HepG2 (cell line): ENCODE measurements around the gene CITED4. TPM values are rescaled to one million over a fixed set of nuclear protein-coding genes. Genes with fewer than 3 reads are reported as not detected.

Experiments used
- ATAC-seq: fragments of 200-7000 bp; cut with Tn5 transposase; 3 replicates; pipeline ENCODE4 v1.9.1; 2020; ENCODE audit warnings: mild to moderate bottlenecking, moderate library complexity
- BruUV-seq: library from RNA; stranded (reverse); fragments of 400-500 nt; replicated peaks from 2 replicates; lab custom pipeline; 2021; lab: Mats Ljungman, UMichigan
- CTCF ChIA-PET: fragments of 300-600 bp; formaldehyde crosslinking; extraction: SDS; loops from one replicate; lab custom pipeline; 2021; ENCODE audit warnings: low total read pairs, inconsistent platforms, low intra/inter-chr PET ratio; lab: Yijun Ruan, JAX
- POLR2A ChIA-PET: fragments of 350-600 bp; sonication (Branson Sonifier 250); formaldehyde crosslinking; loops from one replicate; lab custom pipeline; 2020; ENCODE audit warnings: antibody characterized with exemption, inconsistent platforms; lab: Yijun Ruan, JAX
- DNase-seq: peaks from one replicate; pipeline ENCODE4 v3.0.0-alpha.2; 2015; ENCODE audit warnings: low spot score
- FAIRE-seq: peaks from 3 replicates; lab custom pipeline; 2011; peaks lifted over from hg19 to GRCh38; lab: Jason Lieb, UNC
- H2AFZ ChIP-seq: one replicate; pipeline ENCODE4 v1.6.1; 2011; ENCODE audit warnings: low read length, inconsistent platforms
- H3K27ac ChIP-seq: fragments of 300-600 bp; 3 replicates; pipeline ENCODE4 v1.8.0; 2011; ENCODE audit warnings: mixed run types, mild to moderate bottlenecking, mixed read lengths, low read length, inconsistent platforms; ENCODE audit not compliant: insufficient read depth; ENCODE audit errors: extremely low read length
- H3K27me3 ChIP-seq, 2 experiments: fragments of 200-600 bp in 1 of 2; 2 replicates in 1 of 2; 3 replicates in 1 of 2; pipeline versions ENCODE4 v1.6.0 to v1.8.0; 2011; ENCODE audit warnings: low read length in 2 of 2, mild to moderate bottlenecking in 2 of 2, moderate library complexity in 2 of 2, inconsistent platforms in 1 of 2; ENCODE audit not compliant: insufficient read depth in 2 of 2, control insufficient read depth in 1 of 2
- H3K36me3 ChIP-seq, 2 experiments: fragments of 200-600 bp in 1 of 2; replicated peaks in 1 of 2; 2 replicates in 1 of 2; 3 replicates in 1 of 2; pipeline versions ENCODE4 v1.5.1 to v1.8.0; 2011; ENCODE audit warnings: low read length in 2 of 2, inconsistent platforms in 1 of 2; ENCODE audit not compliant: insufficient read depth in 2 of 2, control insufficient read depth in 1 of 2
- H3K4me1 ChIP-seq: 2 replicates; pipeline ENCODE4 v1.5.1; 2012; ENCODE audit warnings: low read length, inconsistent platforms; ENCODE audit not compliant: insufficient read depth
- H3K4me2 ChIP-seq: 2 replicates; pipeline ENCODE4 v1.6.0; 2011; ENCODE audit warnings: low read depth, low read length, inconsistent platforms
- H3K4me3 ChIP-seq, 3 experiments: fragments of 200-600 bp in 1 of 3; sonication (generic), shearing (Covaris generic) in 1 of 3; replicated peaks in 1 of 3; 2 replicates each; pipeline ENCODE4 v1.5.1; 2011 to 2016; ENCODE audit warnings: low read length in 3 of 3, inconsistent platforms in 2 of 3, low read depth in 2 of 3, mild to moderate bottlenecking in 2 of 3, control low read depth in 1 of 3, mixed read lengths in 1 of 3; ENCODE audit not compliant: insufficient read depth in 1 of 3
- H3K79me2 ChIP-seq: one replicate; pipeline ENCODE4 v1.6.1; 2011; ENCODE audit warnings: low read length, inconsistent platforms; ENCODE audit not compliant: insufficient read depth
- H3K9ac ChIP-seq: 2 replicates; pipeline ENCODE4 v1.6.0; 2011; ENCODE audit warnings: mild to moderate bottlenecking, low read depth, low read length, inconsistent platforms; ENCODE audit not compliant: insufficient read depth
- H3K9me3 ChIP-seq: 2 replicates; pipeline ENCODE4 v1.5.1; 2012; ENCODE audit warnings: mild to moderate bottlenecking, low read length
- H4K20me1 ChIP-seq: 2 replicates; pipeline ENCODE4 v1.6.0; 2011; ENCODE audit warnings: inconsistent platforms, mild to moderate bottlenecking, low read length, moderate library complexity; ENCODE audit not compliant: insufficient read depth
- CBX1 ChIP-seq: IDR thresholded peaks from one replicate; pipeline ENCODE4 v1.6.1; 2016; ENCODE audit warnings: antibody characterized with exemption, low read depth
- SNAPC4 ChIP-seq: sonication (generic); formaldehyde crosslinking; IDR thresholded peaks from 2 replicates; pipeline ENCODE4 v1.4.0; 2020; ENCODE audit warnings: mild to moderate bottlenecking, missing genetic modification reagents
- TEAD2 ChIP-seq: sonication (generic); formaldehyde crosslinking; IDR thresholded peaks from 2 replicates; pipeline ENCODE4 v1.9.0; 2021; ENCODE audit warnings: missing genetic modification reagents
- ZBTB4 ChIP-seq: sonication (generic); formaldehyde crosslinking; IDR thresholded peaks from 2 replicates; pipeline ENCODE4 v1.4.0; 2020; ENCODE audit warnings: missing genetic modification reagents, mild to moderate bottlenecking, borderline replicate concordance
- ZNF777 ChIP-seq: sonication (generic); formaldehyde crosslinking; IDR thresholded peaks from 2 replicates; pipeline ENCODE4 v1.4.0; 2020; ENCODE audit warnings: missing genetic modification reagents
- WGBS: methylation state at CpG from one replicate; pipeline ENCODE4 v1.1.6; 2017; ENCODE audit warnings: low lambda C conversion rate; 5-methylcytosine and 5-hydroxymethylcytosine counted together
- in situ Hi-C: cut with HindIII; loops from 2 replicates; pipeline ENCODE4 v1.10.0; 2017; ENCODE audit warnings: low pct_unique_long_range_greater_than_20kb; ENCODE audit not compliant: extremely low pct_ligation_motif_present
- intact Hi-C: fragments of 100-400 bp; cut with micrococcal nuclease; formaldehyde crosslinking; loops from one replicate; pipeline ENCODE4 v1.10.0; 2022; ENCODE audit not compliant: unreplicated experiment
- polyA plus RNA-seq, 8 experiments: library from polyadenylated mRNA; depleted of rRNA in 3 of 8; stranded (reverse) in 7 of 8; unstranded in 1 of 8; fragments of >200 nt; fragmentation: Illumina TruSeq in 4 of 8; extraction: Trizol in 4 of 8; gene quantifications; 2 replicates each; pipeline versions ENCODE4 v1.2.1 to v1.2.3, GENCODE V29; 2011 to 2016; ENCODE audit warnings: low read depth in 4 of 8, missing spikeins in 1 of 8, mixed read lengths in 1 of 8; ENCODE audit not compliant: insufficient read depth in 1 of 8
- total RNA-seq, 5 experiments: library from RNA; depleted of rRNA; stranded (reverse); fragments of >200 nt; fragmentation: Illumina TruSeq; extraction: Trizol; gene quantifications; 2 replicates each; pipeline ENCODE4 v1.2.3, GENCODE V29; 2016; ENCODE audit warnings: low read depth in 1 of 5
- TF ChIP-seq, protein P1 (sequence below): IDR thresholded peaks from 2 replicates; pipeline ENCODE4 v1.6.1; 2016; ENCODE audit warnings: low read depth, borderline replicate concordance
- TF ChIP-seq, protein P2 (sequence below): sonication (generic); formaldehyde crosslinking; IDR thresholded peaks from 2 replicates; pipeline ENCODE4 v1.4.0; 2020; ENCODE audit warnings: missing genetic modification reagents
- TF ChIP-seq, protein P3 (sequence below): sonication (generic); formaldehyde crosslinking; IDR thresholded peaks from 2 replicates; pipeline ENCODE4 v1.9.0; 2022; ENCODE audit warnings: low read depth, missing genetic modification reagents
- TF ChIP-seq, protein P4 (sequence below): sonication (generic); formaldehyde crosslinking; IDR thresholded peaks from 2 replicates; pipeline ENCODE4 v1.8.1; 2022; ENCODE audit warnings: mild to moderate bottlenecking, missing genetic modification reagents

The CITED4 gene
- total and polyA plus RNA-seq, 2 of the 13 experiments (the other 11 are each of a cell fraction or from before 2014, with no cell fraction given) = 1.5 to 9.9 TPM

DNA sequence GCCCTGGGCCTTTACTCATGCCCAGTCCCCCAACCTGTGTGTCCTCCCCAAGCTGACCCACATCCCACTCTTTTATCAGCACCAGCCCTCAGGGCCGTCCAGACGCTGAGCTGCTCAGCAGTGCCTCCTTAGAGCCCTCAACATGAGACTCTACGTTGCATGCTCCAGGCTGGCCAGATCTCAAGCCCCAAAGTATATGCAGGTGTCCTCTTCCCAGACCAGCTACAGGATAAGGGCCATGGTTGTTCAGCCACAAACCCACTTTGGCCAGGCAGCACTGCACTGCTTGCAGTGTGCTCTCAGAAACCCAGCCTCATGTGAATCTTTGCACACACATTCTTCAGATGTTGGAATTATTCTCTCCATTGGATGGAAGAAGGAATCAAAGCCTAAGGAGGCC is 6.0 kb downstream of the CITED4 start:
- in situ Hi-C loops (no loop called here), intact Hi-C loops (no loop called here)
- Histone ChIP-seq H3K27ac (no peak overlapping the region), H4K20me1 (no peaks in the 10 kb centered on the region), H3K79me2 (no peaks in the 10 kb centered on the region), H3K4me3 (no peak overlapping the region), H2AFZ (no peak overlapping the region), H3K4me2 (no peak overlapping the region), H3K4me1 (peaks cover 9% of the 10 kb centered on the region), H3K27me3 (peaks cover 5 to 60% of the 10 kb centered on the region in 2 experiments; a peak in 4 of 5 replicates), H3K36me3 (no peaks in the 10 kb centered on the region), H3K9ac (no peak overlapping the region), H3K9me3 (no peaks in the 10 kb centered on the region)
- DNase-seq (no peak), ATAC-seq (no peak), FAIRE-seq (no peak)
- ChIA-PET CTCF (no interaction called here), POLR2A (no interaction called here)
- 50% methylated on average over 3 of the region's 3 CpGs for WGBS
- no TSS peak for BruUV-seq
- no peak for TF ChIP-seq CBX1
- TF ChIP-seq SNAPC4 (CRISPR knock-in tag) = no peak
- TF ChIP-seq, protein P1, sequence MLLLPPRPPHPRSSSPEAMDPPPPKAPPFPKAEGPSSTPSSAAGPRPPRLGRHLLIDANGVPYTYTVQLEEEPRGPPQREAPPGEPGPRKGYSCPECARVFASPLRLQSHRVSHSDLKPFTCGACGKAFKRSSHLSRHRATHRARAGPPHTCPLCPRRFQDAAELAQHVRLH (CRISPR knock-in tag) = no peak
- TF ChIP-seq TEAD2 (CRISPR knock-in tag) = no peak
- TF ChIP-seq, protein P2, sequence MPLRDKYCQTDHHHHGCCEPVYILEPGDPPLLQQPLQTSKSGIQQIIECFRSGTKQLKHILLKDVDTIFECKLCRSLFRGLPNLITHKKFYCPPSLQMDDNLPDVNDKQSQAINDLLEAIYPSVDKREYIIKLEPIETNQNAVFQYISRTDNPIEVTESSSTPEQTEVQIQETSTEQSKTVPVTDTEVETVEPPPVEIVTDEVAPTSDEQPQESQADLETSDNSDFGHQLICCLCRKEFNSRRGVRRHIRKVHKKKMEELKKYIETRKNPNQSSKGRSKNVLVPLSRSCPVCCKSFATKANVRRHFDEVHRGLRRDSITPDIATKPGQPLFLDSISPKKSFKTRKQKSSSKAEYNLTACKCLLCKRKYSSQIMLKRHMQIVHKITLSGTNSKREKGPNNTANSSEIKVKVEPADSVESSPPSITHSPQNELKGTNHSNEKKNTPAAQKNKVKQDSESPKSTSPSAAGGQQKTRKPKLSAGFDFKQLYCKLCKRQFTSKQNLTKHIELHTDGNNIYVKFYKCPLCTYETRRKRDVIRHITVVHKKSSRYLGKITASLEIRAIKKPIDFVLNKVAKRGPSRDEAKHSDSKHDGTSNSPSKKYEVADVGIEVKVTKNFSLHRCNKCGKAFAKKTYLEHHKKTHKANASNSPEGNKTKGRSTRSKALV (CRISPR knock-in tag) = no peak
- TF ChIP-seq ZNF777 = no peak
- TF ChIP-seq, protein P3, sequence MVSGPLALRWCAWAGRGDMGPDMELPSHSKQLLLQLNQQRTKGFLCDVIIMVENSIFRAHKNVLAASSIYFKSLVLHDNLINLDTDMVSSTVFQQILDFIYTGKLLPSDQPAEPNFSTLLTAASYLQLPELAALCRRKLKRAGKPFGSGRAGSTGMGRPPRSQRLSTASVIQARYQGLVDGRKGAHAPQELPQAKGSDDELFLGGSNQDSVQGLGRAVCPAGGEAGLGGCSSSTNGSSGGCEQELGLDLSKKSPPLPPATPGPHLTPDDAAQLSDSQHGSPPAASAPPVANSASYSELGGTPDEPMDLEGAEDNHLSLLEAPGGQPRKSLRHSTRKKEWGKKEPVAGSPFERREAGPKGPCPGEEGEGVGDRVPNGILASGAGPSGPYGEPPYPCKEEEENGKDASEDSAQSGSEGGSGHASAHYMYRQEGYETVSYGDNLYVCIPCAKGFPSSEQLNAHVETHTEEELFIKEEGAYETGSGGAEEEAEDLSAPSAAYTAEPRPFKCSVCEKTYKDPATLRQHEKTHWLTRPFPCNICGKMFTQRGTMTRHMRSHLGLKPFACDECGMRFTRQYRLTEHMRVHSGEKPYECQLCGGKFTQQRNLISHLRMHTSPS (CRISPR knock-in tag) = no peak
- TF ChIP-seq ZBTB4 = no peak
- TF ChIP-seq, protein P4, sequence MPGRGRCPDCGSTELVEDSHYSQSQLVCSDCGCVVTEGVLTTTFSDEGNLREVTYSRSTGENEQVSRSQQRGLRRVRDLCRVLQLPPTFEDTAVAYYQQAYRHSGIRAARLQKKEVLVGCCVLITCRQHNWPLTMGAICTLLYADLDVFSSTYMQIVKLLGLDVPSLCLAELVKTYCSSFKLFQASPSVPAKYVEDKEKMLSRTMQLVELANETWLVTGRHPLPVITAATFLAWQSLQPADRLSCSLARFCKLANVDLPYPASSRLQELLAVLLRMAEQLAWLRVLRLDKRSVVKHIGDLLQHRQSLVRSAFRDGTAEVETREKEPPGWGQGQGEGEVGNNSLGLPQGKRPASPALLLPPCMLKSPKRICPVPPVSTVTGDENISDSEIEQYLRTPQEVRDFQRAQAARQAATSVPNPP (CRISPR knock-in tag) = no peak
